Measurements from ENCODE around the gene OR10A2. TPM values are rescaled to one million over a fixed set of nuclear protein-coding genes. Genes with fewer than 3 reads are reported as not detected.

OR10A2 gene
- total RNA-seq, 1 donor from 2014 or later = not detected

GRCh38 chr11:6856871-6857270 lies 6.0 kb upstream of the OR10A2 start:
- TF ChIP-seq CTCF (IDR thresholded peaks at IDR 0.05; ENCODE audit: unreplicated experiment) = no peak
- DNase-seq (ENCODE audit: low spot score, unreplicated experiment) = no peak

GRCh38 chr11:6864438-6864837 lies 1.6 kb downstream of the OR10A2 start:
- Mint-ChIP-seq H3K9me3 (ENCODE audit: low read depth) (peaks cover 7% of the 10 kb centered on the region), H3K4me1 (ENCODE audit: low read depth) (no peaks in the 10 kb centered on the region), H3K27ac (no peak overlapping the region), H3K36me3 (ENCODE audit: insufficient read depth) (no peaks in the 10 kb centered on the region), H3K27me3 (no peaks in the 10 kb centered on the region), H3K4me3 (ENCODE audit: low read depth) (no peak overlapping the region)
- DNase-seq (ENCODE audit: low spot score, unreplicated experiment) = no peak
- TF ChIP-seq CTCF (IDR thresholded peaks at IDR 0.05; ENCODE audit: unreplicated experiment) = no peak

More at GRCh38 chr11:6856871-6857270, 6.0 kb upstream of the OR10A2 start:
- Mint-ChIP-seq H3K4me1 (ENCODE audit: low read depth) (no peaks in the 10 kb centered on the region), H3K27ac (no peak overlapping the region), H3K9me3 (ENCODE audit: low read depth) (peaks cover 17% of the 10 kb centered on the region), H3K36me3 (ENCODE audit: insufficient read depth) (peaks cover 3% of the 10 kb centered on the region), H3K27me3 (no peaks in the 10 kb centered on the region), H3K4me3 (ENCODE audit: low read depth) (no peak overlapping the region)

GRCh38 chr11:6871278-6871677 lies 8.4 kb downstream of the OR10A2 start:
- Mint-ChIP-seq H3K36me3 (ENCODE audit: insufficient read depth) (no peaks in the 10 kb centered on the region), H3K27ac (no peak overlapping the region), H3K9me3 (ENCODE audit: low read depth) (no peaks in the 10 kb centered on the region), H3K4me1 (ENCODE audit: low read depth) (no peaks in the 10 kb centered on the region), H3K27me3 (no peaks in the 10 kb centered on the region), H3K4me3 (ENCODE audit: low read depth) (no peak overlapping the region)
- TF ChIP-seq CTCF (IDR thresholded peaks at IDR 0.05; ENCODE audit: unreplicated experiment) = no peak
- DNase-seq (ENCODE audit: low spot score, unreplicated experiment) = no peak

- no peak for DNase-seq (ENCODE audit: low spot score, unreplicated experiment)
- no peaks in the 10 kb centered on the region for H3K27me3 Mint-ChIP-seq
- TF ChIP-seq CTCF (IDR thresholded peaks at IDR 0.05; ENCODE audit: unreplicated experiment) = no peak
- no peaks in the 10 kb centered on the region for H3K4me1 Mint-ChIP-seq (ENCODE audit: low read depth)
- H3K36me3 Mint-ChIP-seq (ENCODE audit: insufficient read depth) = no peaks in the 10 kb centered on the region
- no peak overlapping the region for H3K27ac Mint-ChIP-seq
- H3K9me3 Mint-ChIP-seq (ENCODE audit: low read depth) = peaks cover 3% of the 10 kb centered on the region
- H3K4me3 Mint-ChIP-seq (ENCODE audit: low read depth) = no peak overlapping the region
These were observed 12.9 kb downstream of the OR10A2 start for GRCh38 chr11:6875761-6876160.

- Mint-ChIP-seq H3K4me3 (ENCODE audit: low read depth) (no peak within 1 kb of the TSS), H3K27me3 (no peaks in the 10 kb centered on the region), H3K36me3 (ENCODE audit: insufficient read depth) (no peaks in the 10 kb centered on the region), H3K27ac (no peak within 1 kb of the TSS), H3K4me1 (ENCODE audit: low read depth) (no peaks in the 10 kb centered on the region), H3K9me3 (ENCODE audit: low read depth) (peaks cover 3% of the 10 kb centered on the region)
- DNase-seq (ENCODE audit: low spot score, unreplicated experiment) = no peak
- TF ChIP-seq CTCF (IDR thresholded peaks at IDR 0.05; ENCODE audit: unreplicated experiment) = no peak
These were observed 13.5 kb downstream of the OR10A2 start, which contains the start of gene OR10A4 for GRCh38 chr11:6876325-6876724. OR10A4 (plus strand) TSS chr11:6876625; CDS start chr11:6876648, 23 bp downstream.
